Left colon (tissue), 2 donors: Measurements from ENCODE around the gene SMIM5. TPM values are rescaled to one million over a fixed set of nuclear protein-coding genes. Genes with fewer than 3 reads are reported as not detected.
A peak's percentile ranks its signal among the peaks of the same experiment; 100 is the strongest.

Experiments used
- ATAC-seq: fragments of 200-7000 bp; cut with Tn5 transposase; one replicate; pipeline ENCODE4 v1.9.1; 2020; ENCODE audit warnings: mild to moderate bottlenecking, moderate library complexity
- DNase-seq, 2 donors: peaks; one replicate each; pipeline ENCODE4 v3.0.0-alpha.2; 2020
- intact Hi-C, 2 donors: fragments of 100-400 bp; cut with DNase I in 1 of 2; cut with micrococcal nuclease in 1 of 2; formaldehyde crosslinking; loops; one replicate each; pipeline versions ENCODE4 v1.11.2 to v1.14.0; 2022; cut with DNase I, micrococcal nuclease
- total RNA-seq, 2 donors: library from RNA; stranded (reverse); fragmentation: NEBNext Ultra II Directional; extraction: Animal tissue kit (Norgen Biotek cat#: 25700); gene quantifications; one replicate each; pipeline ENCODE4 v1.2.1, GENCODE V29; 2021
- donor health status: DM: no; HTN: no; CAD: no.
- donor health status: DM: yes; HTN: yes; CAD: no.

Gene SMIM5
- total RNA-seq, 2 donors from 2014 or later = 15.4 to 28.3 TPM

GRCh38 chr17:75647921-75648320 lies 14.7 kb downstream of the SMIM5 start:
- ATAC-seq (no peak), DNase-seq (no peak)
- intact Hi-C loops = no loop called here

- DNase-seq (no peak), ATAC-seq (no peak)
- intact Hi-C loops = no loop called here
These were observed 16.5 kb downstream of the SMIM5 start for GRCh38 chr17:75649687-75650086.

GRCh38 chr17:75650874-75651273 lies 17.6 kb downstream of the SMIM5 start:
- intact Hi-C loops = no loop called here
- DNase-seq (peak in 1 of 2 donors; percentile 49), ATAC-seq (peak; percentile 65)

- no peak for DNase-seq
- intact Hi-C loops = no loop called here
- ATAC-seq = no peak
These were observed 19.1 kb downstream of the SMIM5 start for GRCh38 chr17:75652341-75652740.

- DNase-seq = no peak
- no peak for ATAC-seq
- intact Hi-C loops = no loop called here
These were observed 19.8 kb downstream of the SMIM5 start for GRCh38 chr17:75652934-75653549.

- intact Hi-C loops = no loop called here
- ATAC-seq (peak; percentile 48), DNase-seq (no peak)
These were observed 20.9 kb downstream of the SMIM5 start for GRCh38 chr17:75654176-75654575.

GRCh38 chr17:75658237-75658636 lies 25.0 kb downstream of the SMIM5 start:
- no peak for DNase-seq
- ATAC-seq = no peak
- intact Hi-C loops = no loop called here

- intact Hi-C loops = no loop called here
- ATAC-seq (no peak), DNase-seq (no peak)
These were observed 28.3 kb downstream of the SMIM5 start for GRCh38 chr17:75661531-75661930.

- no peak for ATAC-seq
- DNase-seq = no peak
- intact Hi-C loops = no loop called here
These were observed 29.3 kb downstream of the SMIM5 start for GRCh38 chr17:75662511-75662910.

- ATAC-seq = no peak
- intact Hi-C loops = no loop called here
These were observed 30.9 kb downstream of the SMIM5 start for GRCh38 chr17:75664099-75664549.

GRCh38 chr17:75665981-75666380 lies 32.7 kb downstream of the SMIM5 start:
- intact Hi-C loops = no loop called here
- no peak for ATAC-seq
- DNase-seq = no peak

More at GRCh38 chr17:75664099-75664549, 30.9 kb downstream of the SMIM5 start:
- DNase-seq = no peak

GRCh38 chr17:75666959-75667790 lies 33.9 kb downstream of the SMIM5 start, which contains the start of the genes RECQL5 and SAP30BP:
Gene RECQL5 (minus strand): TSS chr17:75667154. CDS start chr17:75666557, 597 bp downstream.
Gene SAP30BP (plus strand): TSS chr17:75667338. CDS start chr17:75667373, 35 bp downstream.
- intact Hi-C loops = no loop called here
- DNase-seq = peak; percentile 98 to 99
- peak; percentile 100 for ATAC-seq

- ATAC-seq (no peak), DNase-seq (no peak)
- intact Hi-C loops = no loop called here
These were observed 34.6 kb downstream of the SMIM5 start for GRCh38 chr17:75667825-75668224.

GRCh38 chr17:75668489-75668888 lies 35.3 kb downstream of the SMIM5 start:
- ATAC-seq (no peak), DNase-seq (no peak)
- intact Hi-C loops = no loop called here

GRCh38 chr17:75670868-75671267 lies 37.6 kb downstream of the SMIM5 start:
- no peak for ATAC-seq
- intact Hi-C loops = loop anchor here in 1 of 2 donors (10.0 kb wide), 1 partner anchor 84 kb away; no protein-coding TSS in a partner anchor
- DNase-seq = no peak

GRCh38 chr17:75672011-75672410 lies 38.8 kb downstream of the SMIM5 start:
- intact Hi-C loops = loop anchor here in 1 of 2 donors (10.0 kb wide), 1 partner anchor 83 kb away; no protein-coding TSS in a partner anchor
- no peak for DNase-seq
- no peak for ATAC-seq

GRCh38 chr17:75673487-75673886 lies 40.3 kb downstream of the SMIM5 start:
- DNase-seq (no peak), ATAC-seq (no peak)
- intact Hi-C loops = loop anchor here in 1 of 2 donors (10.0 kb wide), 1 partner anchor 81 kb away; no protein-coding TSS in a partner anchor

GRCh38 chr17:75676461-75676860 lies 43.2 kb downstream of the SMIM5 start:
- DNase-seq (no peak), ATAC-seq (no peak)
- intact Hi-C loops = loop anchor here (2.0 to 10.0 kb wide), 2 partner anchors 70 to 78 kb away; no protein-coding TSS in a partner anchor

- intact Hi-C loops = loop anchor here in 1 of 2 donors (10.0 kb wide), 1 partner anchor 75 kb away; no protein-coding TSS in a partner anchor
- peak; percentile 76 for ATAC-seq
- peak; percentile 48 to 65 for DNase-seq
These were observed 46.5 kb downstream of the SMIM5 start for GRCh38 chr17:75679706-75680211.
